ENCODE measurements around the gene IL24.

The IL24 gene

DNA sequence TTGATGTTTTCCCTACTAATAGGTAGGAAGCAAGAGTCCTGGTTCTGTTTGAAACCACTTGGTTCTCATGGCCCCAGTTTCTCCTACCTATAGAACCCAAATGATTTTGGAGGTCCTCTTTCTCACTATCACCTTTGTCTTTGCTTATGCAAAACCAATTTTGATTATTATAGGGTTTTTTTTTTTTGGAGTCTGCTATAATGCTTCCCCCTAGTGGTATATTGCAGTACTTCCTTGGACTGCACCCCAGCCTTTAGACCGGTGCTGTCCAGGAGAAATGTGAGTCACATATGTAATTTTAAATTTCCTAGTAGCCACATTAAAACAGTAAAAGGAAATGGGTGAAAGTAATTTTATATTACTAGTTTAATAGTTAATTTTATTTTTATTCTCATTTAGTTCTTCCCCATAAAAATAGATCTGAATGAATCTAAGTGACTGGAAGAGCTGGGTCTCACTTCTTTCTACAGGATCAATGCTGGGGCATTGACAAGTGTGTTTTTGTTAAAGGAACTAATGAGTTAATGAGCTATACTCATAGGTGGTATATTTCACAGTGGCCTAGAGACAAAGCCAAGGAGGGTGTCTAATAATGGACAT is 13.9 kb downstream of the IL24 start:
- Histone ChIP-seq H3K9me3 (ENCODE audit: control insufficient read depth, low read length) (no peaks in the 10 kb centered on the region), H3K27me3 (ENCODE audit: control insufficient read depth, insufficient read depth, low read length, poor library complexity, severe bottlenecking) (peaks cover 56% of the 10 kb centered on the region), H3K36me3 (ENCODE audit: control insufficient read depth, insufficient read depth, low read length) (no peaks in the 10 kb centered on the region), H3K4me1 (ENCODE audit: control insufficient read depth, insufficient read depth, low read length) (no peaks in the 10 kb centered on the region), H3K4me3 (ENCODE audit: insufficient read depth, low read depth, low read length) (no peak overlapping the region), H3K27ac (ENCODE audit: insufficient read depth, low read depth, low read length, poor library complexity, severe bottlenecking) (no peak overlapping the region)
- no CpG with 5 or more reads among the region's 1 CpG for WGBS, 2 experiments

DNA sequence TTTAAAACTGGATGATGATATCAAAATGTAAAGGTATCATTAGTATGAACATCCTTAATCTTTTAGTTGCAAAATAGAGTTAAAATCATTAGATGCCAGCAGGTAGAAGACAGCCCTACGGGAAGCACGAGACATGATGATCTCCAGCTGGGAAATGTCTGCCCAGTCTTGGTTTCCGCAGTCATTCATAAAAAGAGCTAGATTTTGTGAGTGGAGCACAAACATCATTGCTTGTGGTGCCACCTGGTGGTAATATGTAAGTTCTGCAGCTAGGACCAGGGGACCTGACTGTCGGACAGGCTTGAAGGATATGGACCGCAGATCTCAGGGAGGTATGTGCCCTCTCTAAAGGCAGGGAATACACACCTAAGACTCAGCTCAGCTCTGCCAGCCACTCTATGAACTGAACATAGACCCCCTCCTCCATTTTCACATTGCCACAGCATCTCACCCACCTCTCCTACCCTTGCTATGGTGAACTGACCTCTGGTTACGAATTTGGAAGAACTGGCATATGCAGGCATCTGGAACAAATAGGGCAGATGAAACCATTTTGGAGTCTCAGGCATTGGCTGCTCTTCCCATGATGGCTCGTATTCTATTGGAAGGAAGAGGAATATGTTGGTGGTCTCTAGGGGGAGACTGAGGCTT is 15.3 kb downstream of the IL24 start:
- H3K4me1 ChIP-seq (ENCODE audit: control insufficient read depth, insufficient read depth, low read length), result no peaks in the 10 kb centered on the region
- H3K4me3 ChIP-seq (ENCODE audit: insufficient read depth, low read depth, low read length), result no peak overlapping the region
- H3K27ac ChIP-seq (ENCODE audit: insufficient read depth, low read depth, low read length, poor library complexity, severe bottlenecking), result no peak overlapping the region
- WGBS, 2 experiments, result 34 to 36% methylated on average over 7 of the region's 7 CpGs
- H3K9me3 ChIP-seq (ENCODE audit: control insufficient read depth, low read length), result no peaks in the 10 kb centered on the region
- no peaks in the 10 kb centered on the region for H3K36me3 ChIP-seq (ENCODE audit: control insufficient read depth, insufficient read depth, low read length)
- peaks cover 52% of the 10 kb centered on the region for H3K27me3 ChIP-seq (ENCODE audit: control insufficient read depth, insufficient read depth, low read length, poor library complexity, severe bottlenecking)

DNA sequence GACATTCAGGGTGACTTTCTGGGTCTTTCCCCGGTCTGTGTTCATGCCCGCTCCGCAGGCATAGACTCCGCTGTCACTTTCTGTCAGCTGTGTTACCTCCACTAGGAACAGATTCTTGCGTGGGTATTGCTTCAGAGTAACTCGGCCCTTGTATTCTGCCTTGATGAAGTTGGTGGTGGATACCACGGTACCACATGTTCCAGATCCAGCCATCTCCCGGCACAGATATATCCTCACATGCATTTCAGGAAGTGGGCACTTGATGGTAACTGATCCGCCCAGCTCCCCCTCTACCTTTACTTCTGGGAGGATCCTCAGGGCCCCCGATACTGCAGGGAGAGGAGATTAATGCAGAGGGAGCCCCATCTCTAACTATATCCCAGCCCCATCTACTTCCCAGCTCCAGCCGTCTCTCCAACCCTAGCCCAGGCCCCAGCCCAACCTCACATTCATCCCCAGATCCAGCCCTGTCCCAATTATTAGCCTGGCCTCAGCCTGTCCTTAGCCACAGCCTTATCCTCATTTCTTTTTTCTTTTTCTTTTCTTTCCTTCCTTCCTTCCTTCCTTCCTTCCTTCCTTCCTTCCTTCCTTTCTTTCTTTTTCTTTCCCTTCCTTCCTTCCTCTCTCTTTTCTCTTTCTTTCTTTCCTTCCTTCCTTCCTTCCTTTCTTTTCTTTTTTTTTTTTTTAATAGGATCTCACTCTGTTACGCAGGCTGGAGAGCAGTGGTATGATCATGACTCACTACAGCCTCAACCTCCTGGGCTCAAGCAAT is 16.7 kb downstream of the IL24 start:
- Histone ChIP-seq H3K27me3 (ENCODE audit: control insufficient read depth, insufficient read depth, low read length, poor library complexity, severe bottlenecking) (peaks cover 38% of the 10 kb centered on the region), H3K36me3 (ENCODE audit: control insufficient read depth, insufficient read depth, low read length) (no peaks in the 10 kb centered on the region), H3K4me1 (ENCODE audit: control insufficient read depth, insufficient read depth, low read length) (no peaks in the 10 kb centered on the region), H3K4me3 (ENCODE audit: insufficient read depth, low read depth, low read length) (no peak overlapping the region), H3K27ac (ENCODE audit: insufficient read depth, low read depth, low read length, poor library complexity, severe bottlenecking) (no peak overlapping the region), H3K9me3 (ENCODE audit: control insufficient read depth, low read length) (no peaks in the 10 kb centered on the region)
- 88 to 89% methylated on average over 12 of the region's 12 CpGs for WGBS, 2 experiments

DNA sequence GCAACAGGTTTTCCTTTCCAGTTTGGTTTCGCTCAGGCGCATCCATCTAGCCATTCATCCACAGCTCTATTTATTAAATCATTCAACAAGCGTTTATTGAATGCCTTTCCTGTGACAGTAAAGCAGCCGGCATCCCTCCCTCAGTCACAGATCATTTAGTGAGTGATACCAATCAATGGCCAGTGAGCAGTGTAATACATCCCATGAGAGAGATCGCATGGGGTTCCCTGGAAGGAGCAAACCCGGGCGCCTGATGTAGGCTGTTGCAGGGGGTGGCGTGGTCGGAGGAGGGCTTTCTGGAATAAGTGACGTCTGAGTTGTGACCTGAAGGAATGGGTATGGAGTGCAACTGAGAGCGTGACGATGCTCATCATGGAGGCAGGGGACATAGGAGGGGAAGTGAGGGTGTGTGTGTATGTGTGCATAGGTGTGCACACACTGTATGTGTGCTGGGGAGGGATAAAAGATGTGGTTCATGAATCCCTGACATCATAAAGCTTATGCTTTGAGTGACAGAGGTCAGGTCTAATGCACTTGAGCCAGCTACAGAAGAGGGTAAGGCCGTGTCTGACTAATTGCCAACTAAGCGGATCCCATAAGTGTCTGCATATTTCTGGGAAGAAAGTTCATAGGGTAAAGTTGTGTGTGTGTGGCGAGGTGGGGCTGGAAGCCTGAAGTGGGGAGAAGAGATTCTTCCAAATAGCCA is 17.9 kb downstream of the IL24 start:
- Histone ChIP-seq H3K4me3 (ENCODE audit: insufficient read depth, low read depth, low read length) (no peak overlapping the region), H3K27ac (ENCODE audit: insufficient read depth, low read depth, low read length, poor library complexity, severe bottlenecking) (no peak overlapping the region), H3K9me3 (ENCODE audit: control insufficient read depth, low read length) (no peaks in the 10 kb centered on the region), H3K4me1 (ENCODE audit: control insufficient read depth, insufficient read depth, low read length) (no peaks in the 10 kb centered on the region), H3K27me3 (ENCODE audit: control insufficient read depth, insufficient read depth, low read length, poor library complexity, severe bottlenecking) (peaks cover 25% of the 10 kb centered on the region), H3K36me3 (ENCODE audit: control insufficient read depth, insufficient read depth, low read length) (no peaks in the 10 kb centered on the region)
- 90 to 92% methylated on average over 15 of the region's 15 CpGs for WGBS, 2 experiments

DNA sequence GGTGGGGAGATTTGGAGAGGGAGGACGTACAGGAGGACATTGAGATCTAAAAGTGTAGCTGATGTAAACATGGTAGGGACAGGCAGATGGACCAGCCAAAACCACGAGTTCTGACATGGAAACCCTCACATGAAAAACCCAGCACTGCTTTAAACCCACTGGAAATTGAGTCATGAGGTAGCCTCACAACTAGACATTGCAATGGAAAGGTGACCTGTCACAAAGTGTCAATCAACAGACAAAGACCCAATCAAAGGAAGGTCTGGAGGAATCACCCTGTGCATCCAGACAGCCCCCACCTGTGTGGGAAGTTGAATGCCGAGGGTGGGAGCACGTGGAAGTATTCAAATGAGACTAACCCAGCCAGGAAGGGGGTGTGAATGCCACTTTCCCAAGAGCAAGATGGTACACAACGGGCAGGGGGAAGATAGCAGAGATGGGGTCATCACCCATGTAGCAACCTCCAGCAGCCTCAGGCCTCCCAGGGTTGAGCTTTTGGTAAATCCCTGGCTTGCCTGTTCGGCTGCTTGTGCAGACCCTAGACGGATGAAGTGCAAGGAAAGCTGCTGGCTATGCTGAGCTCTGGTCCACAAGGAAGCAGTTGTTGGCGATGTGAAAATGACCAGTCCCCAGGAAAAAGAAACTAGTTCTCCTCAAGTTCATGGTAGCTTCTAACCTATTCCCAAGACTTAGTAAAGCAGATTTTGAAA is 18.9 kb downstream of the IL24 start:
- Histone ChIP-seq H3K36me3 (ENCODE audit: control insufficient read depth, insufficient read depth, low read length) (no peaks in the 10 kb centered on the region), H3K27me3 (ENCODE audit: control insufficient read depth, insufficient read depth, low read length, poor library complexity, severe bottlenecking) (peaks cover 16% of the 10 kb centered on the region), H3K9me3 (ENCODE audit: control insufficient read depth, low read length) (no peaks in the 10 kb centered on the region), H3K4me3 (ENCODE audit: insufficient read depth, low read depth, low read length) (no peak overlapping the region), H3K27ac (ENCODE audit: insufficient read depth, low read depth, low read length, poor library complexity, severe bottlenecking) (no peak overlapping the region), H3K4me1 (ENCODE audit: control insufficient read depth, insufficient read depth, low read length) (no peaks in the 10 kb centered on the region)
- 88 to 89% methylated on average over 8 of the region's 8 CpGs for WGBS, 2 experiments

DNA sequence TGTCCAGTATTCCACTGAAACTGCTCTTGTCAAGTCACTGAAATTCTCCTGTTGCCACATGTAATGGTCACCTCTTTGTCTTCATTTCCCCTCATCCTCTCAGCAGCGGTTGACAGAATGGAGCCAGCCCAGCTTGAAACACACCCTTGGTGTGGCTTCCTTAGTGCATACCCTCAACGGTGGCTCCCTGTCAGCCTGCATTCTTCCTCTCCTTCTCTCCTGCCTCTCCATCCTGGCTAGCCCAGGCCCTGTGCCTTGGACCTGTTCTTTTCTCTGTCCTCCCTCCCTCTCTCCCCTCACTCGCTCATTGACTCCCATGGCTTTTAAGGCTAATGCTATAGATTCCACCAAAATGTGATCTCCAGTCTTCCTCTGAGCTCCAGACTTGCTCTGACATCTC is 20.8 kb downstream of the IL24 start:
- peaks cover 6% of the 10 kb centered on the region for H3K27me3 ChIP-seq (ENCODE audit: control insufficient read depth, insufficient read depth, low read length, poor library complexity, severe bottlenecking)
- no peaks in the 10 kb centered on the region for H3K9me3 ChIP-seq (ENCODE audit: control insufficient read depth, low read length)
- 80 to 84% methylated on average over 3 of the region's 3 CpGs for WGBS, 2 experiments
- no peak overlapping the region for H3K4me3 ChIP-seq (ENCODE audit: insufficient read depth, low read depth, low read length)
- H3K36me3 ChIP-seq (ENCODE audit: control insufficient read depth, insufficient read depth, low read length), result no peaks in the 10 kb centered on the region
- no peak overlapping the region for H3K27ac ChIP-seq (ENCODE audit: insufficient read depth, low read depth, low read length, poor library complexity, severe bottlenecking)
- H3K4me1 ChIP-seq (ENCODE audit: control insufficient read depth, insufficient read depth, low read length), result no peaks in the 10 kb centered on the region

DNA sequence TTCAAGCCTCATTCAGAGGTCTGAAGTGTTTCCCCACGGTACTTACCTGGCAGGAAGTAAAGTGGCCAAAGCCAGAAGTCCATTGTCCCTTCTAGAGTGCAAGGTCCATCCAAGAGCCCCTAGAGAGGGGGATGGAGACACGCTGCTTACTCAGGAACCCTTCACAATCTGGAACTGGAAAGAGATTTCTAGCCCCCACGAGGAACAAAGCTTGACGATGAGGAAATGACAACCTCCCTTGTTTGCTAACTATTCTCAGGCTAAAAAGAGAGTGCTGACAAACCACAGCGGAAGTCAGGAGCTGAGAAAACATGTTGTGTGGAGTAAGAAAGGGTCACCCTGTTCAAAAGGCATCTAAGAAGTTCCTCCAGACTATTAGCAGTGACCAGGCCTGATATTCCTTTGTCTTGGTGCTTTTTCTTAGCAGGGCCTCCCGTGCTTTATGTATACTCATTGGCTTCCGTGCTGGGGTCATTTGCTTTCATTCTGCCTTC is 24.6 kb downstream of the IL24 start, which contains the start of gene FCMR:
Gene FCMR (minus strand): TSS at position 170 of the 494 bp plus-strand sequence. CDS start 87 bp downstream, at position 83.
- H3K27ac ChIP-seq (ENCODE audit: insufficient read depth, low read depth, low read length, poor library complexity, severe bottlenecking), result no peak within 1 kb of the TSS
- H3K4me1 ChIP-seq (ENCODE audit: control insufficient read depth, insufficient read depth, low read length), result no peaks in the 10 kb centered on the region
- no peaks in the 10 kb centered on the region for H3K9me3 ChIP-seq (ENCODE audit: control insufficient read depth, low read length)
- WGBS, 2 experiments, result 89% methylated on average over 7 of the region's 7 CpGs
- no peaks in the 10 kb centered on the region for H3K27me3 ChIP-seq (ENCODE audit: control insufficient read depth, insufficient read depth, low read length, poor library complexity, severe bottlenecking)
- no peak within 1 kb of the TSS for H3K4me3 ChIP-seq (ENCODE audit: insufficient read depth, low read depth, low read length)
- no peaks in the 10 kb centered on the region for H3K36me3 ChIP-seq (ENCODE audit: control insufficient read depth, insufficient read depth, low read length)

DNA sequence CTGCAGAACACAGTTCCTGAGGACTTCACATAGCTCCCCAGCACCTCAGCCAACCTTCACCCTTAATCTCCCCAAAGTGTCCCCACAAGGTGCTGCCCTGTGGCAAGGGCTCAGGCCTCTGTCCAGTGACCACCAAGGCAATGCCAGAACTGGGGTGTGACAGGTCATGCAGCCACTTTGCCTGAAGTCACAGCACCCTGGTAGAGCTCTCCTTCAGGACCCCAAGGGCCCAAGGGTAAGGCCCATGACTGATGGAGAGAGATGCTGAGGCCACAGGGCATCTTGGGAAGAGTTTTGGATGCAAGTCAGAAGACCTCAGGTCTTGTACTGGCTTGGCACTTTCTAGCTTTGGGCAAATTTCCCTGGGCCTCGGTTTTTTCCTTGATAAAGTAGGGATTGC is 25.3 kb downstream of the IL24 start:
- Histone ChIP-seq H3K27me3 (ENCODE audit: control insufficient read depth, insufficient read depth, low read length, poor library complexity, severe bottlenecking) (no peaks in the 10 kb centered on the region), H3K36me3 (ENCODE audit: control insufficient read depth, insufficient read depth, low read length) (no peaks in the 10 kb centered on the region), H3K9me3 (ENCODE audit: control insufficient read depth, low read length) (no peaks in the 10 kb centered on the region), H3K4me1 (ENCODE audit: control insufficient read depth, insufficient read depth, low read length) (no peaks in the 10 kb centered on the region), H3K27ac (ENCODE audit: insufficient read depth, low read depth, low read length, poor library complexity, severe bottlenecking) (no peak overlapping the region), H3K4me3 (ENCODE audit: insufficient read depth, low read depth, low read length) (no peak overlapping the region)
- 90 to 92% methylated on average over 1 of the region's 1 CpG for WGBS, 2 experiments

DNA sequence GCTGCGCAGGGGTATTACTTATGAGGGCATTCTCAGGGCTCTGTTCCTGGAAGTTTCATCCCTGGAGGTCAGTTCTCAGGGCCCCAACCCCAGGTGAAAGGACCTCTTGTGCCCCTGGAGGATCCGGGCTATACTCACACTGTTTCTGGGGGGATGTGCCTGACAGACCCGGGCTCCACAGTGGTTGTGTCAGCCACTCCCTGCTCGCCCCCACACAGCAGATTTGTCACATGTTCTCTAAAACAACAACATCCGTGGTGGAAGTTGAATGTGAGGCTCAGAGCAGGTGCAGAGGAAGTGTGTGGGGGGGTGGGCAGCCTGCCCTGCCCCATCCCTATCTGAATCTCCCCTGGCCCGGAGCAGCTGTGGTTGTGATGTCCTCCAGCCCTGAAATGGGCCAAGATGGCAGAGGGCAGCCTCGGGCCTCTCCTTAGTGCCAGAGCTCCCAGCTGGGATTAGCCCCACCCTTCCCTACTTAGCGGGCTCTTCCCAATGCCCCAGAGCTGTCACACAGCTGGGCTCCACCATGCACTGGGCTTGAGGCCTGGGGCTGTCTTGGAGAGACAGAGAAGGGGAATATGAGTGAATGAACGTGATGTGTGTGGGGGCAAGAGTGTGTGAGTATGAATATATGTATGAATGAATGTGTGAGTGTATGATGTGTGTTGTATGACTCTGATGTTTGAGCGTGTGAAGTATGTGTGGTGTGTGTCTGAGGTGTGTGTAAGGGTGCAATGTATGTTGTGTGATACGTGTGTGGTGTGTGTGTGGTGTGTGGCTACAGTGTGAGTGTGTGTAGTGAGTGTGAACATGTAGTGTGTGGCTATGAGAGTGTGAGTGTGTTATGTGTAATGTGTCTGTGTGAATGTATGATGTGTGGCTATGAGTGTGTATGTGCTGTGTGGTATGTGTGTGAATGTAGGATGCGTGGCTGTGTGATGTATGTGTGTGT is 26.0 kb downstream of the IL24 start:
- 89 to 90% methylated on average over 11 to 12 of the region's 12 CpGs for WGBS, 2 experiments
- Histone ChIP-seq H3K4me1 (ENCODE audit: control insufficient read depth, insufficient read depth, low read length) (no peaks in the 10 kb centered on the region), H3K9me3 (ENCODE audit: control insufficient read depth, low read length) (no peaks in the 10 kb centered on the region), H3K4me3 (ENCODE audit: insufficient read depth, low read depth, low read length) (no peak overlapping the region), H3K27me3 (ENCODE audit: control insufficient read depth, insufficient read depth, low read length, poor library complexity, severe bottlenecking) (no peaks in the 10 kb centered on the region), H3K27ac (ENCODE audit: insufficient read depth, low read depth, low read length, poor library complexity, severe bottlenecking) (no peak overlapping the region), H3K36me3 (ENCODE audit: control insufficient read depth, insufficient read depth, low read length) (no peaks in the 10 kb centered on the region)

All from ectodermal cell (in vitro differentiated cells).